Body of pancreas (tissue), 4 donors: ENCODE data around the gene ZNF619. TPM values are rescaled to one million over a fixed set of nuclear protein-coding genes. Genes with fewer than 3 reads are reported as not detected.

Experiments
- ATAC-seq: fragments of 150-250 bp; one replicate; pipeline ENCODE4 v1.9.1; 2016
- DNase-seq, 4 donors: peaks; one replicate each; pipeline ENCODE4 v3.0.0-alpha.2; 2019
- H3K27ac ChIP-seq, 4 donors: fragments of 200-600 bp; sonication (generic); 1 replicate in 3 of 4; 2 replicates in 1 of 4; pipeline versions ENCODE4 v1.5.1 to v1.6.1; 2016 to 2019; ENCODE audit warnings: mild to moderate bottlenecking in 1 of 4, mixed read lengths in 1 of 4, moderate library complexity in 1 of 4
- H3K27me3 ChIP-seq, 2 donors: fragments of 200-600 bp; sonication (generic); one replicate each; pipeline ENCODE4 v1.6.0; 2016; ENCODE audit warnings: mild to moderate bottlenecking in 1 of 2
- H3K36me3 ChIP-seq, 2 donors: fragments of 200-600 bp; sonication (generic); replicated peaks in 1 of 2; 2 replicates each; pipeline ENCODE4 v1.5.1; 2016; ENCODE audit warnings: low read depth in 2 of 2; ENCODE audit not compliant: insufficient read depth in 1 of 2
- H3K4me1 ChIP-seq: fragments of 200-600 bp; sonication (generic); one replicate; pipeline ENCODE4 v1.6.0; 2016
- H3K4me3 ChIP-seq, 2 donors: fragments of 200-600 bp; sonication (generic); 1 replicate in 1 of 2; 2 replicates in 1 of 2; pipeline ENCODE4 v1.5.1; 2016 to 2019
- H3K9me3 ChIP-seq, 3 donors: fragments of 200-600 bp; sonication (generic); 1 replicate in 2 of 3; 2 replicates in 1 of 3; pipeline ENCODE4 v1.5.1; 2016
- POLR2A ChIP-seq, 3 donors: fragments of 450-650 bp; IDR thresholded peaks; one replicate each; pipeline ENCODE4 v1.6.1; 2016; ENCODE audit warnings: antibody characterized with exemption in 3 of 3, mild to moderate bottlenecking in 2 of 3
- WGBS, 2 donors: methylation state at CpG; one replicate each; pipeline ENCODE4 v1.1.5; 2017; 5-methylcytosine and 5-hydroxymethylcytosine counted together
- intact Hi-C: fragments of 100-400 bp; cut with DNase I; formaldehyde crosslinking; loops from one replicate; pipeline ENCODE4 v1.15.1; 2023
- total RNA-seq, 2 donors: library from RNA; depleted of rRNA; stranded (reverse); fragments of >200 nt; gene quantifications; one replicate each; pipeline ENCODE4 v1.1.0, GENCODE V29; 2016
- TF ChIP-seq, protein P1 (sequence below), 7 experiments: fragments of 450-650 bp in 4 of 7; fragments of 200-600 bp in 3 of 7; sonication (generic) in 3 of 7; IDR thresholded peaks; one replicate each; pipeline ENCODE4 v1.5.1; 2016 to 2019; ENCODE audit warnings: antibody characterized with exemption in 7 of 7

Gene ZNF619
- total RNA-seq, 2 donors from 2014 or later, result 3.0 to 3.9 TPM

DNA sequence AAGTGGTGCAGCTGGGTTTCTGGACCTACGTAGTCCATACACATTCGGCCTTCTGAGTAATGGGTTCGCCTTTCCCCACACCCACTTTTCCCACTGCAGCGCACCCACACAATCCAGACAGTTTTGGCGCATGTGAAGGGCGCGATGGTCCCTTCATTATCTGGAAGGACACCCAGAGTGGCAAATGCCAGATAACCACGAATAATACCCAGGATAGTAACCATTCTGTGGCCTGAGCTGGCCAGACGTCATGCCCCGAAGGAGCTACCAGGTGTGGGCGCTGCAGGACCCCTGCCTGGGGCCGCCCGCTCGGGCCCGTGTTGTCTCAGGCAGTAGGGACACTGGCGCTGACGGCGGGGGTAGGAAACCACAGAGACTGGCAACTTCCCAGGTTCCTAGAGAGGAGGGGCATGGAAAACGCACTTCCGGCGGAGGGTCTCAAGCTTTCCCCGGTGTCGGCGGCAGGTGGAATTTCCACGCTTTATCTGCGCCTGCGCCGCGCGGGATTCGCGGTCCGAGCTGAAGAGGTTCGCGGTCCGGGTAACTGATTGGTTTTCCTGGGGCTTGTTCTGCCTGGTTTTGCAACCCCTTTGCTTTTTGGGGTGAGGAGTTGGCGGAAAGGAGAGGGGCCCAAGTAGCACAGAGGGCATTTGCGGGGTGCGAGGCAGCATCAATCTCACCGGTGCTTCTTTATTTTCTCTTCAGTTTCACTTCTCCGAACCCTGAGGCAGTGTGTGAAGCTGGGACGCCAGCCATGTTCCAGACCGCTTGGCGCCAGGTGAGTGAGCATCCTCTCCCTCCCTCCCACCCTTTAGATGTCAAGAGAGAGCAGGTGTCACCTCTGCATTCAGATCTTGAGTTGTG lies 28.9 kb downstream of the ZNF619 start, which contains the start of gene ZNF620:
TSS of gene ZNF620 (plus strand) at position 441 of the 864 bp plus-strand sequence. CDS start at position 755, 314 bp downstream.
- DNase-seq (peak; percentile 87 to 93 (median 92)), ATAC-seq (peak; percentile 90)
- no peaks in the 10 kb centered on the region for H3K36me3 ChIP-seq
- peaks cover 19% of the 10 kb centered on the region for H3K4me1 ChIP-seq
- H3K9me3 ChIP-seq, result no peaks in the 10 kb centered on the region
- TF ChIP-seq POLR2A (IDR thresholded peaks at IDR 0.05), result peak; percentile 66 to 91 (median 89)
- TF ChIP-seq, protein P1, sequence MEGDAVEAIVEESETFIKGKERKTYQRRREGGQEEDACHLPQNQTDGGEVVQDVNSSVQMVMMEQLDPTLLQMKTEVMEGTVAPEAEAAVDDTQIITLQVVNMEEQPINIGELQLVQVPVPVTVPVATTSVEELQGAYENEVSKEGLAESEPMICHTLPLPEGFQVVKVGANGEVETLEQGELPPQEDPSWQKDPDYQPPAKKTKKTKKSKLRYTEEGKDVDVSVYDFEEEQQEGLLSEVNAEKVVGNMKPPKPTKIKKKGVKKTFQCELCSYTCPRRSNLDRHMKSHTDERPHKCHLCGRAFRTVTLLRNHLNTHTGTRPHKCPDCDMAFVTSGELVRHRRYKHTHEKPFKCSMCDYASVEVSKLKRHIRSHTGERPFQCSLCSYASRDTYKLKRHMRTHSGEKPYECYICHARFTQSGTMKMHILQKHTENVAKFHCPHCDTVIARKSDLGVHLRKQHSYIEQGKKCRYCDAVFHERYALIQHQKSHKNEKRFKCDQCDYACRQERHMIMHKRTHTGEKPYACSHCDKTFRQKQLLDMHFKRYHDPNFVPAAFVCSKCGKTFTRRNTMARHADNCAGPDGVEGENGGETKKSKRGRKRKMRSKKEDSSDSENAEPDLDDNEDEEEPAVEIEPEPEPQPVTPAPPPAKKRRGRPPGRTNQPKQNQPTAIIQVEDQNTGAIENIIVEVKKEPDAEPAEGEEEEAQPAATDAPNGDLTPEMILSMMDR (IDR thresholded peaks at IDR 0.05), result peak in 5 of 7 experiments; percentile 28 to 55 (median 42)
- 2 to 3% methylated on average over 16 to 44 of the region's 44 CpGs for WGBS, 2 donors
- no peaks in the 10 kb centered on the region for H3K27me3 ChIP-seq
- intact Hi-C loops, result no loop called here
- H3K4me3 ChIP-seq, result peak within 1 kb of the TSS; percentile 27 to 68
- H3K27ac ChIP-seq, result peak within 1 kb of the TSS; percentile 77 to 92 (median 87)

DNA sequence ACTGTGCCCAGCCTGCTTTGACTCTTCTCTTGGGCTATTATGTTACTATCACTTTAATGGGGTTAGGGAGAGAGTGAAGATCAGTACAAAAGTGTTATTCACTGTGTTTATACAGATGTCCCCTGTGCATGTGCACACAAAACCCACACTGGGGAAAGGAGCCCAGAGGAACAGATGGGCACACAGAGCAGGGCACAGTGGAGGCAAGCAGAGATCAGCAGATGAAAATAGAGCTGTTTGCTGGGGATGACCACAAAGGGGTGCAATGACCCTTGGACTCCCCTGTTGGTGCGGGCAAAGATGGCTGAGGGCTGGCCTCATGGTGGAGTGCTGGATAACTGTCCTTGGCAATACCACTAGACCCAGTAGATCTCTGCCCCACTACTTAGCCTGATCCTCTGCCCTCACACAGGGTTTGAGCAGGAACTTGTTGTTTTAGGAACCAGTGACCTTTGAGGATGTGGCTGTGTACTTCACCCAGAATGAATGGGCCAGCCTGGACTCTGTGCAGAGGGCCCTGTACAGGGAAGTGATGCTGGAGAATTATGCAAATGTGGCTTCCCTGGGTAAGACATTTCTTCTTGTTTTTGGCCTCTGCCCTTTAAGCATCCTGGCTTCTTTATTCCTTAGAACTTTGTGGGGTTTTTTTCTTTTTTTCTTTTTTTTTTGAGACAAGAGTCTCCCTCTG lies 34.3 kb downstream of the ZNF619 start:
- intact Hi-C loops, result no loop called here
- Histone ChIP-seq H3K4me1 (peaks cover 9% of the 10 kb centered on the region), H3K27ac (no peak overlapping the region), H3K4me3 (no peak overlapping the region), H3K27me3 (no peaks in the 10 kb centered on the region), H3K36me3 (peaks cover 0 to 1% of the 10 kb centered on the region in 2 donors), H3K9me3 (no peaks in the 10 kb centered on the region)
- 100% methylated on average over 1 of the region's 1 CpG for WGBS, 2 donors
- DNase-seq (no peak), ATAC-seq (no peak)
- TF ChIP-seq POLR2A (IDR thresholded peaks at IDR 0.05), result no peak
- TF ChIP-seq, protein P1 (IDR thresholded peaks at IDR 0.05), result no peak

DNA sequence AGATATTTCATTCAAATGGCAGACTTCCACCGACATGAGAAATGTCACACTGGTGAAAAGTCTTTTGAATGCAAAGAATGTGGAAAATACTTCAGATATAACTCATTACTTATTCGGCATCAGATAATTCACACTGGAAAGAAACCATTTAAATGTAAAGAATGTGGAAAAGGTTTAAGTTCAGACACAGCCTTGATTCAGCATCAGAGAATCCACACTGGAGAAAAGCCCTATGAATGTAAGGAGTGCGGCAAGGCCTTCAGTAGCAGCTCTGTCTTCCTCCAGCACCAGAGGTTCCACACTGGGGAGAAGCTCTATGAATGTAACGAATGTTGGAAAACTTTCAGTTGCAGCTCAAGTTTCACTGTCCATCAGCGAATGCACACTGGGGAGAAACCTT lies 39.3 kb downstream of the ZNF619 start:
- no peak overlapping the region for H3K4me3 ChIP-seq
- no peaks in the 10 kb centered on the region for H3K9me3 ChIP-seq
- H3K27ac ChIP-seq, result no peak overlapping the region
- no peaks in the 10 kb centered on the region for H3K4me1 ChIP-seq
- TF ChIP-seq, protein P1 (IDR thresholded peaks at IDR 0.05), result no peak
- DNase-seq (no peak), ATAC-seq (no peak)
- peaks cover 0 to 7% of the 10 kb centered on the region in 2 donors for H3K36me3 ChIP-seq
- intact Hi-C loops, result no loop called here
- H3K27me3 ChIP-seq, result no peaks in the 10 kb centered on the region
- WGBS, 2 donors, result 88 to 90% methylated on average over 5 of the region's 5 CpGs

DNA sequence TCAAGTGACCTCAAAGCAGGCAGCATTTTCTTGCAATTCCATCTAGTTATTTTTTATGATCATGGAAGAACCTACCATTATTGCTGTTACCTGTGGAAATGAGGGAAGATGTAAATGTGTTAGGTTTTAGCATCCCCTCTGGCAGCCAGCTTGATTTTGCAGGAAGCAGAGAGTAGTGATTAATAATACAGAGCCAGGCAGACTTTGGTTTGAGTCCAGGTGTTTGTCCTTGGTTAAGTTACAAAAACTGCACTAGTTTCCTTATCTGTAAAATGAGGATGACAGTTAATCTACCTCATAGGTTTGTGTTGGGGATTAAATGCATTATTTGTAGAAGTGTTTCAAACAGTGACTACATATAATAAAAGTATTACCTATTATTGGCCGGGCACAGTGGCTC lies 41.1 kb downstream of the ZNF619 start:
- Histone ChIP-seq H3K4me3 (no peak overlapping the region), H3K27ac (peak overlapping the region in 1 of 4 donors; percentile 57), H3K4me1 (no peaks in the 10 kb centered on the region), H3K36me3 (peaks cover 0 to 7% of the 10 kb centered on the region in 2 donors), H3K27me3 (no peaks in the 10 kb centered on the region), H3K9me3 (no peaks in the 10 kb centered on the region)
- 57 to 61% methylated on average over 1 of the region's 1 CpG for WGBS, 2 donors
- peak; percentile 40 for ATAC-seq
- intact Hi-C loops, result no loop called here
- peak in 2 of 4 donors; percentile 11 to 15 for DNase-seq
- TF ChIP-seq POLR2A (IDR thresholded peaks at IDR 0.05), result no peak
- TF ChIP-seq, protein P1 (IDR thresholded peaks at IDR 0.05), result no peak
